GM12873 (cell line): Measurements from ENCODE around the gene ADGRF3.

Source experiments
- CTCF ChIP-seq: IDR thresholded peaks from 2 replicates; pipeline ENCODE4 v1.5.1; 2012; ENCODE audit warnings: low read depth, mild to moderate bottlenecking, moderate library complexity, low read length, control low read depth; ENCODE audit not compliant: insufficient read depth; ENCODE audit errors: missing control alignments

Gene ADGRF3

GRCh38 chr2:26309921-26310320 is 36.7 kb downstream of the ADGRF3 start:
- TF ChIP-seq CTCF = no peak

DNA sequence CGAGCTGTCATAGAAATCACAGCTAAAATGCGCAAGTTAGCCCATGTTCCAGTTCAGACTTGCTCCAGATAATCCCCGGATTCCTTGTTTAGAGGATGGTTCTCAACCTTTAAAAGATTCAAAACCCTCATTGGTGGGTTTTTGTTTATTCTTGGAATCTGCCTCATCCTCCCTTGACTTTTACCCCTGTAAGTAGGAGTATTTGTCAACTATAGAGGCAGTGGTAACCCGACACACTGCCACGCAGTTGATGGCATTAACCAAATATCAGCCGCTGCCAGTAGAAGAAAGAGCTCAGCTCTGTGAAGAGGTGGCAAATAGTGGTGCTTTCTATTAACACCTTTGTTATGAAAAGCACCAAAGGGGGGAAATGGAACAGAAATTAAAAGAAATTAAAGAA is 41.0 kb downstream of the ADGRF3 start:
- TF ChIP-seq CTCF = no peak

DNA sequence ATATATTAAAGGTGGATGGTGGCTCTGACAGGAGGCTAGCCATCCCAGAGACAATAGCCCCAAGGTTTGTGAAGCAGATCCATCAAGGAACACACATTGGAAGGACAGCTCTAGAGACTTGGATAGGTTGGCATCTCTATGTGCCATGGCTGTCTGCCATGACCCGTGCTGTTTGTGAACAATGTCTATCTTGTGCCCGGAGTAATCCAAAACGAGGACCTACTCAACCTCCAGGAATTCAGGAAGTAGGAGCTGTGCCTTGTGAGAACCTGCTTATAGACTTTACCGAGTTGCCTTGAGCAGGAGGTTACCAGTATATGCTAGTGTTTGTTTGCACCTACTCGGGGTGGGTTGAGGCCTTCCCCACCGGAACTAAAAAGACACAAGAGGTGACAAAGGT is 43.7 kb downstream of the ADGRF3 start:
- no peak for TF ChIP-seq CTCF

DNA sequence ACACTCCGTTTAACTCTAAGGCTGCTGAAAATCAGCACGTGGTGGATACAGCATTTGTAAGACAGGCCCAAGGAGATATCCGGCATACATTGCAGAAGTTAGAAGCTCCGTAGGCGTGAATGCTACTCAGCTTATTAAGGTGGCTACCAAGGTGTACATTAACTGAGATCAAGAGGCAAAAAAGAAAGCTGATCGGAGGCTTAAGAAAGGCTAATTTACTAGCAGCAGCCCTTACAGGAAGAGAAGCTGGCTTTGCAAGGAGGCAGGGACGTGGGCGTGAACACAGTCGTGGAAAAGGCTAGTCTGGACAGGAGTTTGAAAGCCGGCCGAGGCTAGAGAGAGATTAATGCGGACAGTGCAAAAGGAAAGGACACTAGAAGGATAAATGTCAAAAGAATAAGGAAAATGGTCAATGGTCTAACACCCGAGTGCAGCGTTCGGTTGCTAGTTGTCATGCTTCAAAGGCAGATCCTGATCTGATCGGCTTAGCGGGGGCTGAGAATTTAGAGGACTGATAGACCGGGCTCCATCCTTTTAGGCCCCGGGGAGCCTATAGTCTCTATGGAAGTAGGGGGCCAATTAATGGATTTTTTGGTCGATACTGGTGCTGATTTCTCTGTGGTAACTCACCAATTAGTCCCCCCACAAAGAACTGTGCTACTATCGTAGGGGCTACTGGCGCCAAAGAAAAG is 46.2 kb downstream of the ADGRF3 start:
- TF ChIP-seq CTCF = no peak

- TF ChIP-seq CTCF = no peak
Observed at GRCh38 chr2:26299471-26300101, 47.0 kb downstream of the ADGRF3 start.

GRCh38 chr2:26298638-26299393 is 47.8 kb downstream of the ADGRF3 start:
- no peak for TF ChIP-seq CTCF

- TF ChIP-seq CTCF = no peak
Observed at GRCh38 chr2:26298286-26298637, 48.3 kb downstream of the ADGRF3 start.
